ENCODE measurements around the gene MRPL12. TPM values are rescaled to one million over a fixed set of nuclear protein-coding genes. Genes with fewer than 3 reads are reported as not detected.

Gene MRPL12
- total and polyA plus RNA-seq, 2 of the 13 experiments (the other 11 are each of a cell fraction or from before 2014, with no cell fraction given) = 39.1 to 94.1 TPM

- ATAC-seq = no peak
- Histone ChIP-seq H3K4me1 (ENCODE audit: insufficient read depth, low read length) (peaks cover 49% of the 10 kb centered on the region), H4K20me1 (ENCODE audit: insufficient read depth, low read length) (no peaks in the 10 kb centered on the region), H3K27me3 (ENCODE audit: control insufficient read depth in 1 of 2, insufficient read depth in 2 of 2, low read length in 2 of 2) (peaks cover 11 to 72% of the 10 kb centered on the region in 2 experiments), H2AFZ (ENCODE audit: low read length) (no peak overlapping the region), H3K9me3 (ENCODE audit: low read length) (no peaks in the 10 kb centered on the region), H3K27ac (ENCODE audit: extremely low read length, insufficient read depth, low read length) (no peak overlapping the region), H3K4me2 (ENCODE audit: low read depth, low read length) (no peak overlapping the region), H3K79me2 (ENCODE audit: insufficient read depth, low read length) (no peaks in the 10 kb centered on the region), H3K9ac (ENCODE audit: insufficient read depth, low read depth, low read length) (no peak overlapping the region), H3K36me3 (replicated peaks in 1 of 2; ENCODE audit: control insufficient read depth in 1 of 2, insufficient read depth in 2 of 2, low read length in 2 of 2) (no peaks in the 10 kb centered on the region), H3K4me3 (replicated peaks in 1 of 3; ENCODE audit: insufficient read depth in 1 of 3, low read depth in 2 of 3, low read length in 3 of 3) (no peak overlapping the region)
- FAIRE-seq = no peak
- in situ Hi-C loops (cut with HindIII; ENCODE audit: extremely low pct_ligation_motif_present, low pct_unique_long_range_greater_than_20kb) (no loop called here), intact Hi-C loops (cut with micrococcal nuclease; ENCODE audit: unreplicated experiment) (no loop called here)
- DNase-seq (ENCODE audit: low spot score) = no peak
- TF ChIP-seq POLR2AphosphoS2 (IDR thresholded peaks at IDR 0.05; ENCODE audit: low read depth, low read length) (no peak), ZBTB43 (CRISPR knock-in tag; conservative IDR thresholded peaks at IDR 0.05) (no peak), ZNF441 (CRISPR knock-in tag; IDR thresholded peaks at IDR 0.05; ENCODE audit: borderline replicate concordance) (no peak), ATRX (CRISPR knock-in tag; IDR thresholded peaks at IDR 0.05; ENCODE audit: borderline replicate concordance) (no peak), KDM3A (CRISPR knock-in tag; IDR thresholded peaks at IDR 0.05; ENCODE audit: low read depth) (no peak), ZHX2 (IDR thresholded peaks at IDR 0.05; ENCODE audit: low read depth) (no peak), ZHX2 (CRISPR knock-in tag; IDR thresholded peaks at IDR 0.05; ENCODE audit: borderline replicate concordance) (no peak)
- WGBS (ENCODE audit: low lambda C conversion rate) = 64% methylated on average over 26 of the region's 31 CpGs
- ChIA-PET CTCF (ENCODE audit: low intra/inter-chr PET ratio, low total read pairs) (no interaction called here), POLR2A (no interaction called here)
- no TSS peak for BruUV-seq (replicated peaks)
These were observed 35.0 kb downstream of the MRPL12 start for GRCh38 chr17:81737947-81738800.

Measured in HepG2 (cell line).